Transverse colon (tissue), 4 donors: Measurements from ENCODE around the gene S100A9.

Experiments
- POLR2AphosphoS5 ChIP-seq, 3 donors: sonication (generic); formaldehyde crosslinking; IDR thresholded peaks; one replicate each; pipeline ENCODE4 v1.6.1; 2016; ENCODE audit warnings: antibody characterized with exemption in 3 of 3
- TF ChIP-seq, protein P1 (sequence below), 5 experiments: fragments of 200-600 bp in 3 of 5; fragments of 450-650 bp in 2 of 5; sonication (generic) in 3 of 5; IDR thresholded peaks; 1 replicate in 2 of 5; 2 replicates in 3 of 5; pipeline ENCODE4 v1.5.1; 2016 to 2017; ENCODE audit warnings: antibody characterized with exemption in 5 of 5, inconsistent platforms in 3 of 5, mild to moderate bottlenecking in 2 of 5, moderate library complexity in 1 of 5

DNA sequence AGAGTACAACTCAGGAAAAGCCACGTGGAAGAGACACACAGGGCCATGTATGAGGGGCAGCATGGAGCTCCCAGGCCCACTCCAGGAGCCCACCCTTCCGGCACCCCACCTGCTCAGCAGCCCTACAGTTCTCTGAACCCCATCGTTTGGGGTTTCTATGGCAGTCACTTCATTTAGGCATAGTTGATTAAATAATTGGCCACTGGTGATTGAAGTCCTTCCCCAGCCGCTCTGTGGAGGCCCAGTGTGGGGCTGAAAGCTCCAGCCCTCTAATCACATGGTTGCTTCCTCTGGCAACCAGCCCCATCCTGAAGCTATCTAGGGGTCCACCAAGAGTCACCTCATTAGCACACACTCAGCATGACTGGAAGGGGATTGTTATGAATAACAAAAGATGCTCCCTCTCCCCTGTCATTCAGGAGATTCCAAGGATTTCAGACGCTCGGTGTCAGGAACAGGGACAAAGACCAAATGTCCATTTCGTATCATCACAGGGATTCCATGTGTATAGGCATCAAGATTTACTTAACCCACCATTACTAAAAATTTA is 46.5 kb downstream of the S100A9 start:
- TF ChIP-seq, protein P1, sequence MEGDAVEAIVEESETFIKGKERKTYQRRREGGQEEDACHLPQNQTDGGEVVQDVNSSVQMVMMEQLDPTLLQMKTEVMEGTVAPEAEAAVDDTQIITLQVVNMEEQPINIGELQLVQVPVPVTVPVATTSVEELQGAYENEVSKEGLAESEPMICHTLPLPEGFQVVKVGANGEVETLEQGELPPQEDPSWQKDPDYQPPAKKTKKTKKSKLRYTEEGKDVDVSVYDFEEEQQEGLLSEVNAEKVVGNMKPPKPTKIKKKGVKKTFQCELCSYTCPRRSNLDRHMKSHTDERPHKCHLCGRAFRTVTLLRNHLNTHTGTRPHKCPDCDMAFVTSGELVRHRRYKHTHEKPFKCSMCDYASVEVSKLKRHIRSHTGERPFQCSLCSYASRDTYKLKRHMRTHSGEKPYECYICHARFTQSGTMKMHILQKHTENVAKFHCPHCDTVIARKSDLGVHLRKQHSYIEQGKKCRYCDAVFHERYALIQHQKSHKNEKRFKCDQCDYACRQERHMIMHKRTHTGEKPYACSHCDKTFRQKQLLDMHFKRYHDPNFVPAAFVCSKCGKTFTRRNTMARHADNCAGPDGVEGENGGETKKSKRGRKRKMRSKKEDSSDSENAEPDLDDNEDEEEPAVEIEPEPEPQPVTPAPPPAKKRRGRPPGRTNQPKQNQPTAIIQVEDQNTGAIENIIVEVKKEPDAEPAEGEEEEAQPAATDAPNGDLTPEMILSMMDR (IDR thresholded peaks at IDR 0.05) = no peak
- no peak for TF ChIP-seq POLR2AphosphoS5 (IDR thresholded peaks at IDR 0.05)
